Hippocampal formation (tissue), 2 donors: ENCODE data around the gene C4A.
A peak's percentile ranks its signal among the peaks of the same experiment; 100 is the strongest.
"Not testable (repeated sequence)": the region's sequence is repeated elsewhere in the genome, so short reads cannot be mapped to it uniquely, and the experiment has no call there.

Experiments
- DNase-seq, 2 donors: peaks; one replicate each; lab custom pipeline; 2025; lab: John Stamatoyannopoulos, UW

C4A gene

GRCh38 chr6:32035283-32036013 lies 53.6 kb downstream of the C4A start:
- not testable (repeated sequence) for DNase-seq

- DNase-seq: not testable (repeated sequence)
Measured at GRCh38 chr6:32037136-32037535, 55.3 kb downstream of the C4A start.

GRCh38 chr6:32037598-32038524 lies 56.0 kb downstream of the C4A start, which contains the start of gene CYP21A2:
TSS of gene CYP21A2 (plus strand) at chr6:32038415. CDS start at chr6:32038423, 8 bp downstream.
- not testable (repeated sequence) for DNase-seq

GRCh38 chr6:32038878-32039277 lies 57.0 kb downstream of the C4A start:
- not testable (repeated sequence) for DNase-seq

GRCh38 chr6:32039321-32040274 lies 57.7 kb downstream of the C4A start:
- DNase-seq: not testable (repeated sequence)

GRCh38 chr6:32040299-32041049 lies 58.6 kb downstream of the C4A start:
- DNase-seq: not testable (repeated sequence)

- not testable (repeated sequence) for DNase-seq
Measured at GRCh38 chr6:32041050-32041321, 59.1 kb downstream of the C4A start.

- DNase-seq: not testable (repeated sequence)
Measured at GRCh38 chr6:32041385-32041784, 59.5 kb downstream of the C4A start.

- not testable (repeated sequence) for DNase-seq
Measured at GRCh38 chr6:32042276-32042675, 60.4 kb downstream of the C4A start.

GRCh38 chr6:32043589-32044380 lies 61.9 kb downstream of the C4A start:
- DNase-seq: not testable (repeated sequence)

- not testable (repeated sequence) for DNase-seq
Measured at GRCh38 chr6:32044916-32045315, 63.1 kb downstream of the C4A start.

GRCh38 chr6:32045811-32046449 lies 64.1 kb downstream of the C4A start:
- DNase-seq: no peak

- DNase-seq: no peak
Measured at GRCh38 chr6:32046450-32047083, 64.7 kb downstream of the C4A start.

GRCh38 chr6:32047084-32047478 lies 65.2 kb downstream of the C4A start:
- no peak for DNase-seq

- no peak for DNase-seq
Measured at GRCh38 chr6:32047539-32047854, 65.6 kb downstream of the C4A start.

- peak in 1 of 2 donors; percentile 29 for DNase-seq
Measured at GRCh38 chr6:32047855-32048766, 66.3 kb downstream of the C4A start.

GRCh38 chr6:32049149-32049548 lies 67.3 kb downstream of the C4A start:
- not testable (repeated sequence) for DNase-seq

- DNase-seq: not testable (repeated sequence)
Measured at GRCh38 chr6:32049736-32050135, 67.9 kb downstream of the C4A start.
